ENCODE measurements around the gene GRIK4.

GRIK4 gene

GRCh38 chr11:120515186-120515723, 3.7 kb downstream of the GRIK4 start:
- TF ChIP-seq GATA3 (IDR thresholded peaks at IDR 0.05; ENCODE audit: low read depth, low read length): no peak
- TF ChIP-seq GATA2 (IDR thresholded peaks at IDR 0.05; ENCODE audit: low read depth, low read length): no peak

GRCh38 chr11:120516461-120517389, 5.2 kb downstream of the GRIK4 start:
- peak; percentile 60 for TF ChIP-seq GATA2 (IDR thresholded peaks at IDR 0.05; ENCODE audit: low read depth, low read length)
- no peak for TF ChIP-seq GATA3 (IDR thresholded peaks at IDR 0.05; ENCODE audit: low read depth, low read length)

DNA sequence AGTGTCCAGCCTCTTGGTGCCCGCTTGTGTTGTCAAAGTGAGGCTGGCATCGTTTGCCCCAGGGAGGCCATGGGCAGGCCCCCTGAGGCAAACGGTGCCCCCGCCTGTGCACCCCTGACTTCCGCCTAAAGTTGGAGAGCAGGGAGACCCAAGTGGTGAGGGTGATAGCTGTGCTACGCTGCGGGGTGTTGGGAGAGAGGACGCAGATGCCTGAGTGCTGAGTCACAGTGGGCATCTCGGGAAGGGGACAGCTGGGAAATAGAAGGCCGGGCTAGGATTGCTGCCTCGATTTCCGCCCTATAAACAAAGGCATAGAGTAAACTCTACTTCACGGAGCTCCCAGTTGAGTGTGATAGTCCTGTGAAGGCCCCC, 5.8 kb downstream of the GRIK4 start:
- TF ChIP-seq GATA3 (IDR thresholded peaks at IDR 0.05; ENCODE audit: low read depth, low read length): no peak
- no peak for TF ChIP-seq GATA2 (IDR thresholded peaks at IDR 0.05; ENCODE audit: low read depth, low read length)

DNA sequence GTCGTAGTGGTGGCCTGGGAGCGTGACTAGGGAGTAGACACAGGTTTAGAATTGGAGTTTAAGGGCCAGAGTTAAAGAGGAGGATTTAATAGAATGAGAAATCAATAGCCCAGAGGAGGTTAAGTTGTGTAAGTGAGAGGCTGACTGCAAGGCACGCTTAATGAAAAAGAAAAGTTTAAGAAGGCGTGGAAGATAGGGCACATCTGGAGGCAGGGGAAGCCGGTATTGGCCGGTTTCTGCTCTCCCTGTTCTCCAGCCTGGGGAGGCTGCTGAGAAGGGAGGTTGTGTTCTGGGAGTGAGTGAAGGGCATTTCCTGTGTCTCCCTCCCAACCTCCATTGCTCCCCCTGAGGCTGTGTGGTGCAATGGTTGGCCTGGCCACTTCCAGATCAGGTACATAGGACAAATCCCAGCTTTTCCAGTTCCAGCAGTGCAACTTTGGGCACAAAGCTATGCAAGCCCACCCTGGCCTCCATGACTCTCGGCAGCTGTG, 6.3 kb downstream of the GRIK4 start:
- no peak for TF ChIP-seq GATA3 (IDR thresholded peaks at IDR 0.05; ENCODE audit: low read depth, low read length)
- TF ChIP-seq GATA2 (IDR thresholded peaks at IDR 0.05; ENCODE audit: low read depth, low read length): no peak

DNA sequence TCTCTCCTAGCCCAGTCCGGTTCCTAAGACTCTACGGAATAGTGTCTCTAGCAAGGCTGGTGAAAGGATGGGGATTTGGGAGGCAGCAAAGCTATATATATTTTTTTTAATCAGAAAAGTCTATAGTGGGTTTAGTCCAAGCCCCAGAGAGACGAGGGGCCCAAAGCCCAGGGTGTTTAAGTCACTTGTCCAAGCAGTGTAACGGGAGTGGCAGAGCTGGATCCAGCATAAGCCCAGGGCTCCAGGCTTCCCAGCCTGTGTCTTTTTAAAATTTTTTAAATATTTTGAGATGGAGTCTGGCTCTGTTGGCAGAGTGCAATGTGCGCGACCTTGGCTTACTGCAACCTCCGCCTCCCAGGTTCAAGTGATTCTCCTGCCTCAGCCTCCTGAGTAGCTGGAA, 6.8 kb downstream of the GRIK4 start:
- TF ChIP-seq GATA2 (IDR thresholded peaks at IDR 0.05; ENCODE audit: low read depth, low read length) (no peak), GATA3 (IDR thresholded peaks at IDR 0.05; ENCODE audit: low read depth, low read length) (no peak)

GRCh38 chr11:120519474-120519873, 7.9 kb downstream of the GRIK4 start:
- no peak for TF ChIP-seq GATA3 (IDR thresholded peaks at IDR 0.05; ENCODE audit: low read depth, low read length)
- no peak for TF ChIP-seq GATA2 (IDR thresholded peaks at IDR 0.05; ENCODE audit: low read depth, low read length)

DNA sequence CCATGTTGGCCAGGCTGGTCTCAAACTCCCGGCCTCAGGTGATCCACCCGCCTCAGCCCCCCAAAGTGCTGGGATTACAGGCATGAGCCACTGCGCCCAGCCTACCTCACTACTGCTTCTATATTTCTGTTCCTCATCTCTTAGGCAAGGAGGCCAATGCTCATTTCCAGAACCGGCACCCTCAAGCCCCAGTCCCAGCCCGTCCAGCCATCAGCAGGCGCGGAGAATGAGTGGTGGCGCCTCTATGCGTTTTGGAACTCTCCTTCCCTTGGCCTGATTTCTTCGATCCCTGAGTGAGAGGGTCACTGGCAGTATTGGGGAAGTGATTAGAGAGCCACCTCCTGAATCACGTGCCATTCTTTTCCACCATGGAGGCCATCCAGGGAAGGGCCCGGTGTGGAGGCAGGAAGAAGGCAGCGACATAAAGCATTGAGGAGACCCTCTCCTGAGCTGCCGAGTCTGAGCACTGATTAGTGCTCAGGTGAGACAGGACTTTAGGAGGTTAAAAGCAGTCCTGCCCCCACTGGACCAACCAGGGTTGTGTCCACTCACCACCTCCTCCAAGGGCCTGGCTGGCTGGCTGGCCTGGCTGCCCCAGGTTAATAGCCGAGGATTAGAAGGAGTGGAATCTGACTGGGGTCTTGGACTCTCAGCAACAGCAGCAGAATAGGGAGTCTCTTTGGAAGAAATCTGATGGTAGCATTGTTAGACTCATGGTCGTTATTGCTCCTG, 8.7 kb downstream of the GRIK4 start:
- no peak for TF ChIP-seq GATA3 (IDR thresholded peaks at IDR 0.05; ENCODE audit: low read depth, low read length)
- TF ChIP-seq GATA2 (IDR thresholded peaks at IDR 0.05; ENCODE audit: low read depth, low read length): no peak

GRCh38 chr11:120521176-120521575, 9.6 kb downstream of the GRIK4 start:
- no peak for TF ChIP-seq GATA3 (IDR thresholded peaks at IDR 0.05; ENCODE audit: low read depth, low read length)
- TF ChIP-seq GATA2 (IDR thresholded peaks at IDR 0.05; ENCODE audit: low read depth, low read length): no peak

DNA sequence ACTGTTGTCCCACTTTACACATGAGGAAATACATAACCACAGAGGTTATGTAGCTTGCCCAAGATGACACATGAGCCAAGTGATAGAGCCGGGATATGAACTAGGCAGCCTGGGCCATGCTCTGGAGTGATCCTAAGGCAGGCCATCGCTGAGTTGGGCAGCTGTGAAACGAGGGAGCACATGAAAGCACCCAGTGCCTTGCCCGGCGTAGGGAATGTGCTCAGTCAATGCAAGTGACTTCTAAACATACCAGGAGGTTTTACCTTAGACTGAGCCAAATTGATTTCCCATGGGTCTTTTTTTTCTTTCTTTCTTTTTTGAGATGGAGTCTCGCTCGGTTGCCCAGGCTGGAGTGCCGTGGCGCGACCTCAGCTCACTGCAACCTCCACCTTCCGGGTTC, 10.5 kb downstream of the GRIK4 start:
- TF ChIP-seq GATA2 (IDR thresholded peaks at IDR 0.05; ENCODE audit: low read depth, low read length): no peak
- TF ChIP-seq GATA3 (IDR thresholded peaks at IDR 0.05; ENCODE audit: low read depth, low read length): no peak

GRCh38 chr11:120522736-120523135, 11.2 kb downstream of the GRIK4 start:
- TF ChIP-seq GATA3 (IDR thresholded peaks at IDR 0.05; ENCODE audit: low read depth, low read length) (no peak), GATA2 (IDR thresholded peaks at IDR 0.05; ENCODE audit: low read depth, low read length) (no peak)

- TF ChIP-seq GATA3 (IDR thresholded peaks at IDR 0.05; ENCODE audit: low read depth, low read length) (no peak), GATA2 (IDR thresholded peaks at IDR 0.05; ENCODE audit: low read depth, low read length) (no peak)
Measured at GRCh38 chr11:120523196-120523595, 11.6 kb downstream of the GRIK4 start.

GRCh38 chr11:120524536-120525085, 13.1 kb downstream of the GRIK4 start:
- TF ChIP-seq GATA2 (IDR thresholded peaks at IDR 0.05; ENCODE audit: low read depth, low read length): no peak
- TF ChIP-seq GATA3 (IDR thresholded peaks at IDR 0.05; ENCODE audit: low read depth, low read length): no peak

DNA sequence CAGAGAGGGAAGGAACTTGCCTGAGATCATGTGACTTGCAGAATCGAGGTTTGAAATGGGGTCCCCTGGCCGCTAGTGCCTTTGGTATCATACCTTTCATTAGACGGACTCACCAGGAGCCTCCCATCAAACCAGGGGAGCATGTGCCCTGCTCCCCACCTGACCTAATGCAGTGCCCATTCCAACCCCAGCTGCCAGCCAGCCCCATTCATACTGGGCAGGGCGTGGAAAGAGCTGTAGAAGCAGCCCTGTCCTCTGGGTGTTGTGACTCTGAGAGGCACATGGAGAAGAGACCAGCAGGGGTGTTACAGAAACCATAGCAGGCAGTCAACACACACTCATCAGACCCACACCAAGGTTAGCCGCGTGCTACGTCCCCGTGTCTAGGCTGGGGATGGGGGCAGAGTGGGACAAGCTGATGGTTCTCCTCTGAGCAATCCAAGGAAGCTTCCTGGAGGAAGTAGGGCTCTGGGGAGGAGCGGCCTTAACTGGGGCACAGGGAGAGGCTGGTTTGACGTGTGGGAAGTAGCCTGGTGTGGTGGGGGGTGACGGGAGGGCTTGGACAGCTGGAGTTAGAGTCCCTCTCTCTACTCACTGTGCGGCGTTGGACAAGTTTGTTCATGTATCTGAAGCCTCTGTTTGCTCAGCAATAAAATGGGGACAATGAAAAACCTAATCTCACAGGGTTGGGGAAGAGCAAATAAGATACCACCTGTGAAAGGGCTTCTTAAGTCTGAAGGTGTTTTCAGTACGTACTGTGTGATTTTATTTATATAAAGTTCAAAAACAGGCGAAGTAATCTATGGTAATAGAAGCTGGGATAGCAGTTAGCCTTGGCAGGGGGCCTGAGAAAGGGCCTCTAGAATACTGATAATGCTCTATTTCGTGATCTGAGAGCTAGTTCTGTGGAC, 14.0 kb downstream of the GRIK4 start:
- TF ChIP-seq GATA3 (IDR thresholded peaks at IDR 0.05; ENCODE audit: low read depth, low read length) (no peak), GATA2 (IDR thresholded peaks at IDR 0.05; ENCODE audit: low read depth, low read length) (no peak)
